H1 (cell line): ENCODE measurements around the gene RWDD3. TPM values are rescaled to one million over a fixed set of nuclear protein-coding genes. Genes with fewer than 3 reads are reported as not detected.

Experiments used
- ASH2L ChIP-seq: fragments of 200-600, 300-600 bp; sonication (generic); IDR thresholded peaks from one replicate; pipeline ENCODE4 v1.7.1; 2017; ENCODE audit warnings: low read length
- BACH1 ChIP-seq: IDR thresholded peaks from 2 replicates; pipeline ENCODE4 v1.6.1; 2012; ENCODE audit warnings: low read length, improper control_type of control experiment
- CBX8 ChIP-seq: fragments of 300-800, 300-1000 bp; sonication (generic); IDR thresholded peaks from 2 replicates; pipeline ENCODE4 v1.7.1; 2016; ENCODE audit warnings: low read depth, low read length, borderline replicate concordance
- CHD2 ChIP-seq: IDR thresholded peaks from 2 replicates; pipeline ENCODE4 v1.6.1; 2012; ENCODE audit warnings: low read length, improper control_type of control experiment
- KDM1A ChIP-seq: fragments of 200-600, 300-600 bp; sonication (generic); IDR thresholded peaks from 2 replicates; pipeline ENCODE4 v1.7.1; 2016; ENCODE audit warnings: mild to moderate bottlenecking, low read length, borderline replicate concordance
- SAP30 ChIP-seq: fragments of 300-600 bp; sonication (generic); IDR thresholded peaks from 2 replicates; pipeline ENCODE4 v1.7.1; 2012; ENCODE audit warnings: low read length, moderate library complexity, mild to moderate bottlenecking, inconsistent platforms; ENCODE audit not compliant: insufficient read depth, insufficient replicate concordance
- SP1 ChIP-seq: IDR thresholded peaks from 2 replicates; pipeline ENCODE4 v1.6.1; 2011; ENCODE audit warnings: low read depth, low read length
- TAF7 ChIP-seq: optimal IDR thresholded peaks from 2 replicates; pipeline ENCODE3; 2011; ENCODE audit warnings: low read depth, mild to moderate bottlenecking, inconsistent platforms, low read length, moderate library complexity, borderline replicate concordance
- YY1 ChIP-seq: IDR thresholded peaks from 2 replicates; pipeline ENCODE4 v1.6.1; 2011; ENCODE audit warnings: low read depth, mild to moderate bottlenecking, low read length
- ZNF274 ChIP-seq: IDR thresholded peaks from 2 replicates; pipeline ENCODE4 v1.7.0; 2012; ENCODE audit warnings: low read length, borderline replicate concordance; ENCODE audit errors: extremely low read depth
- polyA plus RNA-seq, 7 experiments: library from polyadenylated mRNA; depleted of rRNA in 3 of 7; stranded (reverse) in 5 of 7; unstranded in 2 of 7; fragments of >200 nt in 5 of 7; fragments of 200-250 nt in 2 of 7; gene quantifications; 1 replicate in 5 of 7; 2 replicates in 1 of 7; 4 replicates in 1 of 7; pipeline versions ENCODE4 v1.2.1 to v1.2.3, GENCODE V29; 2011 to 2013; ENCODE audit warnings: missing spikeins in 2 of 7, mixed read lengths in 2 of 7
- total RNA-seq: library from RNA; stranded (reverse); fragmentation: NEBNext Ultra II Directional; extraction: Animal tissue kit (Norgen Biotek cat#: 25700); gene quantifications from 2 replicates; pipeline ENCODE4 v1.2.1, GENCODE V29; 2021
- TF ChIP-seq, protein P1 (sequence below): fragments of 300-600 bp; sonication (generic); IDR thresholded peaks from 2 replicates; pipeline ENCODE4 v1.7.1; 2012; ENCODE audit warnings: low read length, moderate library complexity, mild to moderate bottlenecking, inconsistent platforms; ENCODE audit not compliant: insufficient replicate concordance

The RWDD3 gene
- total and polyA plus RNA-seq, 2 of the 8 experiments (the other 6 are each of a cell fraction or from before 2014, with no cell fraction given) = 7.9 to 14.5 TPM

DNA sequence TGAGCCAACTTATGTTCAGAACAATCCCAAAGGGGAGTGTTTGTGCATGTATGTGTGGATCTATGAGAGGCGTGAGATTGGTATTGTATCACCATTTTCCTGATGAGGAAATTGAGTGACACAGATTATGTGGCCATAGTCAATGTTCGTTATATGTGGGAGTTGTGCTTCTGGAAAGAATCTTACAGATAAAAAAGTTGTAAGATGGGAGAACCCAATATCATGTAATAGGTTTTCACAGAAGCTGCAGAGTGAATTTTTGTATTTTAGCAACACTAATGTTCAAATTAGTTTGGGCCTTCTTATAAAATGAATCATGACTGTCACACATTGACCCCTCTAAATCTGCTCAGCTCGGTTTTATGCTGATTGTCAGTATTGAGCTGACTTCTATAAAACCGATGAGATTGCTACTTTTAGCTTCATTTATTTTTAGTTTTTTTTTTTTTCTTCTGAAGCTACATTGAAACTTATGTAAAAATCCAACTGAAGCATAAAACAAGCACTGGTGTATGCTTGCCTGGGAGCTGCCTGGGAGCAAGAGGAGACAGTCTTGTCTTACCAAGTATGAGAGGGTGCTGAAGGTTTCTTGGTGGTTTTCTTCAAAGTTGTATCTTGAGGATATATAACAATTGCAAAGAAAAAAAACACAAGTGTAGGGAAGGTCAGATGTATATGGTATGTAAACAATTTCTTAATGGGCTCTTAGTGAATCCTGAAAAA is 4.1 kb downstream of the RWDD3 start (continued):
- TF ChIP-seq, protein P1, sequence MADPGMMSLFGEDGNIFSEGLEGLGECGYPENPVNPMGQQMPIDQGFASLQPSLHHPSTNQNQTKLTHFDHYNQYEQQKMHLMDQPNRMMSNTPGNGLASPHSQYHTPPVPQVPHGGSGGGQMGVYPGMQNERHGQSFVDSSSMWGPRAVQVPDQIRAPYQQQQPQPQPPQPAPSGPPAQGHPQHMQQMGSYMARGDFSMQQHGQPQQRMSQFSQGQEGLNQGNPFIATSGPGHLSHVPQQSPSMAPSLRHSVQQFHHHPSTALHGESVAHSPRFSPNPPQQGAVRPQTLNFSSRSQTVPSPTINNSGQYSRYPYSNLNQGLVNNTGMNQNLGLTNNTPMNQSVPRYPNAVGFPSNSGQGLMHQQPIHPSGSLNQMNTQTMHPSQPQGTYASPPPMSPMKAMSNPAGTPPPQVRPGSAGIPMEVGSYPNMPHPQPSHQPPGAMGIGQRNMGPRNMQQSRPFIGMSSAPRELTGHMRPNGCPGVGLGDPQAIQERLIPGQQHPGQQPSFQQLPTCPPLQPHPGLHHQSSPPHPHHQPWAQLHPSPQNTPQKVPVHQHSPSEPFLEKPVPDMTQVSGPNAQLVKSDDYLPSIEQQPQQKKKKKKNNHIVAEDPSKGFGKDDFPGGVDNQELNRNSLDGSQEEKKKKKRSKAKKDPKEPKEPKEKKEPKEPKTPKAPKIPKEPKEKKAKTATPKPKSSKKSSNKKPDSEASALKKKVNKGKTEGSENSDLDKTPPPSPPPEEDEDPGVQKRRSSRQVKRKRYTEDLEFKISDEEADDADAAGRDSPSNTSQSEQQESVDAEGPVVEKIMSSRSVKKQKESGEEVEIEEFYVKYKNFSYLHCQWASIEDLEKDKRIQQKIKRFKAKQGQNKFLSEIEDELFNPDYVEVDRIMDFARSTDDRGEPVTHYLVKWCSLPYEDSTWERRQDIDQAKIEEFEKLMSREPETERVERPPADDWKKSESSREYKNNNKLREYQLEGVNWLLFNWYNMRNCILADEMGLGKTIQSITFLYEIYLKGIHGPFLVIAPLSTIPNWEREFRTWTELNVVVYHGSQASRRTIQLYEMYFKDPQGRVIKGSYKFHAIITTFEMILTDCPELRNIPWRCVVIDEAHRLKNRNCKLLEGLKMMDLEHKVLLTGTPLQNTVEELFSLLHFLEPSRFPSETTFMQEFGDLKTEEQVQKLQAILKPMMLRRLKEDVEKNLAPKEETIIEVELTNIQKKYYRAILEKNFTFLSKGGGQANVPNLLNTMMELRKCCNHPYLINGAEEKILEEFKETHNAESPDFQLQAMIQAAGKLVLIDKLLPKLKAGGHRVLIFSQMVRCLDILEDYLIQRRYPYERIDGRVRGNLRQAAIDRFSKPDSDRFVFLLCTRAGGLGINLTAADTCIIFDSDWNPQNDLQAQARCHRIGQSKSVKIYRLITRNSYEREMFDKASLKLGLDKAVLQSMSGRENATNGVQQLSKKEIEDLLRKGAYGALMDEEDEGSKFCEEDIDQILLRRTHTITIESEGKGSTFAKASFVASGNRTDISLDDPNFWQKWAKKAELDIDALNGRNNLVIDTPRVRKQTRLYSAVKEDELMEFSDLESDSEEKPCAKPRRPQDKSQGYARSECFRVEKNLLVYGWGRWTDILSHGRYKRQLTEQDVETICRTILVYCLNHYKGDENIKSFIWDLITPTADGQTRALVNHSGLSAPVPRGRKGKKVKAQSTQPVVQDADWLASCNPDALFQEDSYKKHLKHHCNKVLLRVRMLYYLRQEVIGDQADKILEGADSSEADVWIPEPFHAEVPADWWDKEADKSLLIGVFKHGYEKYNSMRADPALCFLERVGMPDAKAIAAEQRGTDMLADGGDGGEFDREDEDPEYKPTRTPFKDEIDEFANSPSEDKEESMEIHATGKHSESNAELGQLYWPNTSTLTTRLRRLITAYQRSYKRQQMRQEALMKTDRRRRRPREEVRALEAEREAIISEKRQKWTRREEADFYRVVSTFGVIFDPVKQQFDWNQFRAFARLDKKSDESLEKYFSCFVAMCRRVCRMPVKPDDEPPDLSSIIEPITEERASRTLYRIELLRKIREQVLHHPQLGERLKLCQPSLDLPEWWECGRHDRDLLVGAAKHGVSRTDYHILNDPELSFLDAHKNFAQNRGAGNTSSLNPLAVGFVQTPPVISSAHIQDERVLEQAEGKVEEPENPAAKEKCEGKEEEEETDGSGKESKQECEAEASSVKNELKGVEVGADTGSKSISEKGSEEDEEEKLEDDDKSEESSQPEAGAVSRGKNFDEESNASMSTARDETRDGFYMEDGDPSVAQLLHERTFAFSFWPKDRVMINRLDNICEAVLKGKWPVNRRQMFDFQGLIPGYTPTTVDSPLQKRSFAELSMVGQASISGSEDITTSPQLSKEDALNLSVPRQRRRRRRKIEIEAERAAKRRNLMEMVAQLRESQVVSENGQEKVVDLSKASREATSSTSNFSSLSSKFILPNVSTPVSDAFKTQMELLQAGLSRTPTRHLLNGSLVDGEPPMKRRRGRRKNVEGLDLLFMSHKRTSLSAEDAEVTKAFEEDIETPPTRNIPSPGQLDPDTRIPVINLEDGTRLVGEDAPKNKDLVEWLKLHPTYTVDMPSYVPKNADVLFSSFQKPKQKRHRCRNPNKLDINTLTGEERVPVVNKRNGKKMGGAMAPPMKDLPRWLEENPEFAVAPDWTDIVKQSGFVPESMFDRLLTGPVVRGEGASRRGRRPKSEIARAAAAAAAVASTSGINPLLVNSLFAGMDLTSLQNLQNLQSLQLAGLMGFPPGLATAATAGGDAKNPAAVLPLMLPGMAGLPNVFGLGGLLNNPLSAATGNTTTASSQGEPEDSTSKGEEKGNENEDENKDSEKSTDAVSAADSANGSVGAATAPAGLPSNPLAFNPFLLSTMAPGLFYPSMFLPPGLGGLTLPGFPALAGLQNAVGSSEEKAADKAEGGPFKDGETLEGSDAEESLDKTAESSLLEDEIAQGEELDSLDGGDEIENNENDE = no peak
- TF ChIP-seq SAP30 (no peak), SP1 (no peak), CBX8 (no peak), ASH2L (no peak), TAF7 (no peak), BACH1 (no peak), YY1 (no peak), KDM1A (no peak), ZNF274 (no peak), CHD2 (no peak)
